Measurements from ENCODE around the gene NOD1. TPM values are rescaled to one million over a fixed set of nuclear protein-coding genes. Genes with fewer than 3 reads are reported as not detected.

The NOD1 gene
- total RNA-seq, 1 experiment from 2014 or later, result 7.0 TPM

DNA sequence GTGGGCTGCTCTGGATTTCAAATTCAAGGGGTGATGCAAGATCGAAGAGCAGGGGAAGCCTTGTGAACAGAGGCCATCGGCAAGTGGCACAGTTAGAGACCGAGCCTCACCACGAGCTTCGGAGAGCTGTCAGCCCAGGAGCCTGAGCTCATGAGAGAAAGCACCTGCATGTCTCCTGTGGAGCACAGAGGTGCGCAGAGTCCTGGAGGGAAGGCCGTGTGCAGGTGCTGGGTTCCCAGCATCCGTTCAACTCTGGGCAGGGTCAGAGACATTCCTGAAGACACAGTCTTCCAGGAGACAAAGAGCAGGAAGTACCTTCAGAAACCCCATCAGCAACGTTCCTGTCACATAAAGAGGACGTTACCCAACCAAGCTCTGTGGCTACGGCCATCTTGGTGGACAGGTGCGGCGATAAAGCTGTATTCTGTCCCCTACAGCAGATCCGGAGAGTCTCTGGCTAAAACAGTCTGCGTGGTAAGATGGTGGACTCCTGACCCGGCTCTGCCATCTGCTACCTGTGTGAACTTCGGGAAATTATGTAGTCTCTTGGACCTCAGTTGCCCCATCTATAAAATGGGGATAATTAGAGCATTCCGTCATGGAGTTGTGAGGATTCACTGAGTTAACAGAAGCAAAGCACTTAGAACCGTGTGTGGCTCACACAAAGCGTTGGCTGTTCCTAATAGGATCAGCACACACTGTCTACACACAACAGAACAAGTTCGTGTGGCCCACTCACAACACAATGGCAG, 40.6 kb downstream of the NOD1 start:
- H3K9me3 Mint-ChIP-seq (ENCODE audit: unreplicated experiment), result peaks cover 6% of the 10 kb centered on the region
- no TSS peak for BruUV-seq (replicated peaks)
- Histone ChIP-seq H3K9me3 (no peaks in the 10 kb centered on the region), H3K4me1 (no peaks in the 10 kb centered on the region), H3K27me3 (replicated peaks; ENCODE audit: control insufficient read depth, insufficient read depth, low read length) (no peaks in the 10 kb centered on the region), H3K36me3 (ENCODE audit: control insufficient read depth, insufficient read depth, low read length) (no peaks in the 10 kb centered on the region; the same call in 1 of the 2 replicates), H3K4me3 (ENCODE audit: low read depth, low read length) (no peak overlapping the region)
- H3K27ac Mint-ChIP-seq (ENCODE audit: unreplicated experiment), result no peak overlapping the region
- POLR2A ChIA-PET, result no interaction called here
- TF ChIP-seq, protein P1, sequence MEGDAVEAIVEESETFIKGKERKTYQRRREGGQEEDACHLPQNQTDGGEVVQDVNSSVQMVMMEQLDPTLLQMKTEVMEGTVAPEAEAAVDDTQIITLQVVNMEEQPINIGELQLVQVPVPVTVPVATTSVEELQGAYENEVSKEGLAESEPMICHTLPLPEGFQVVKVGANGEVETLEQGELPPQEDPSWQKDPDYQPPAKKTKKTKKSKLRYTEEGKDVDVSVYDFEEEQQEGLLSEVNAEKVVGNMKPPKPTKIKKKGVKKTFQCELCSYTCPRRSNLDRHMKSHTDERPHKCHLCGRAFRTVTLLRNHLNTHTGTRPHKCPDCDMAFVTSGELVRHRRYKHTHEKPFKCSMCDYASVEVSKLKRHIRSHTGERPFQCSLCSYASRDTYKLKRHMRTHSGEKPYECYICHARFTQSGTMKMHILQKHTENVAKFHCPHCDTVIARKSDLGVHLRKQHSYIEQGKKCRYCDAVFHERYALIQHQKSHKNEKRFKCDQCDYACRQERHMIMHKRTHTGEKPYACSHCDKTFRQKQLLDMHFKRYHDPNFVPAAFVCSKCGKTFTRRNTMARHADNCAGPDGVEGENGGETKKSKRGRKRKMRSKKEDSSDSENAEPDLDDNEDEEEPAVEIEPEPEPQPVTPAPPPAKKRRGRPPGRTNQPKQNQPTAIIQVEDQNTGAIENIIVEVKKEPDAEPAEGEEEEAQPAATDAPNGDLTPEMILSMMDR (IDR thresholded peaks at IDR 0.05; ENCODE audit: insufficient read depth in 1 of 2, low read depth in 1 of 2, low read length in 1 of 2, severe bottlenecking in 1 of 2, unreplicated experiment in 1 of 2), result no peak
- H3K4me1 Mint-ChIP-seq (ENCODE audit: low read depth, unreplicated experiment), result no peaks in the 10 kb centered on the region
- intact Hi-C loops (cut with micrococcal nuclease; ENCODE audit: unreplicated experiment), result no loop called here
- CTCF ChIA-PET, result no interaction called here
- H3K27me3 Mint-ChIP-seq (ENCODE audit: insufficient read depth, unreplicated experiment), result no peaks in the 10 kb centered on the region
- H3K4me3 Mint-ChIP-seq (ENCODE audit: unreplicated experiment), result no peak overlapping the region
- DNase-seq, result no peak
- H3K36me3 Mint-ChIP-seq (ENCODE audit: insufficient read depth, unreplicated experiment), result no peaks in the 10 kb centered on the region

DNA sequence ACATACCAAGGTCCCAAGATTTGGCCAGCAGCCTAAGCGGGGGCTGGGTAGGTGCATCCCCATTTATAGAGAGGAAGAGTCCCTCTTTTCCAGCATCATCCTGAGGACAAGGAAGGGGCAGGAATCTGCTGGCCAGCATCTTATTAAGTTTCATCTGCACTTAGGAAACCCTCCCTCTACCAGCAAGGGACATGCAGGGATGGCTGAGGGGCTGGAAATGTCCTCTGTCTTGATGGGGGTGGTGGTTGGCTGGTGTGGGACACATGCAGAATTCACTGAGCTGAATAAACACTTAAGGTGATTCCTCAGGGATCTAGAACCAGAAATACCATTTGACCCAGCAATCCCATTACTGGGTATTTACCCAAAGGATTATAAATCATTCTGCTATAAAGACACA, 42.1 kb downstream of the NOD1 start:
- TF ChIP-seq, protein P1 (IDR thresholded peaks at IDR 0.05; ENCODE audit: insufficient read depth in 1 of 2, low read depth in 1 of 2, low read length in 1 of 2, severe bottlenecking in 1 of 2, unreplicated experiment in 1 of 2), result no peak
- Histone ChIP-seq H3K4me3 (ENCODE audit: low read depth, low read length) (no peak overlapping the region), H3K27me3 (replicated peaks; ENCODE audit: control insufficient read depth, insufficient read depth, low read length) (no peaks in the 10 kb centered on the region), H3K9me3 (no peaks in the 10 kb centered on the region), H3K36me3 (ENCODE audit: control insufficient read depth, insufficient read depth, low read length) (no peaks in the 10 kb centered on the region; the same call in 1 of the 2 replicates), H3K4me1 (no peaks in the 10 kb centered on the region)
- POLR2A ChIA-PET, result no interaction called here
- intact Hi-C loops (cut with micrococcal nuclease; ENCODE audit: unreplicated experiment), result no loop called here
- no peak overlapping the region for H3K4me3 Mint-ChIP-seq (ENCODE audit: unreplicated experiment)
- H3K9me3 Mint-ChIP-seq (ENCODE audit: unreplicated experiment), result peaks cover 6% of the 10 kb centered on the region
- no peak overlapping the region for H3K27ac Mint-ChIP-seq (ENCODE audit: unreplicated experiment)
- CTCF ChIA-PET, result no interaction called here
- no peaks in the 10 kb centered on the region for H3K4me1 Mint-ChIP-seq (ENCODE audit: low read depth, unreplicated experiment)
- no peaks in the 10 kb centered on the region for H3K36me3 Mint-ChIP-seq (ENCODE audit: insufficient read depth, unreplicated experiment)
- BruUV-seq (replicated peaks), result no TSS peak
- DNase-seq, result no peak
- no peaks in the 10 kb centered on the region for H3K27me3 Mint-ChIP-seq (ENCODE audit: insufficient read depth, unreplicated experiment)

DNA sequence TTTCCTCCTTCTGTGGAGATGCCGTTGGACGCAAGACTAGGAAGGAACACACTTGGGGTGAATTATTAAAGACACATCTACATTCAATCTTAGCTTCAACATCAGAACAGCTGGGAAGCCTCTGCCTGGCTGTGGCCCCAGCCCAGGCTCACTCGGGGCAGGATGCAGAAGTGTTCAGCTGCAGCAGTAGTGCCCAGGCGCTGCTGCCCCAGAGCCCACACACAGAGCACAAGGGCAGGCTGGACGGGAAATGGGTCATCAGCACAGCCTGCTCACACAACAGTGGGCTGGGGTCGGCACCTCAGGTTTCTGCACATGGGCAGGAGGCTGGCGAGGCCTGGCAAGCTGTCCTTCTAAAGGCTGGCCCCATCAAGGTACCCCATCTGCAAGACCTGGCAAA, 42.5 kb downstream of the NOD1 start:
- Mint-ChIP-seq H3K4me3 (ENCODE audit: unreplicated experiment) (no peak overlapping the region), H3K4me1 (ENCODE audit: low read depth, unreplicated experiment) (no peaks in the 10 kb centered on the region), H3K27ac (ENCODE audit: unreplicated experiment) (no peak overlapping the region), H3K9me3 (ENCODE audit: unreplicated experiment) (peaks cover 6% of the 10 kb centered on the region), H3K36me3 (ENCODE audit: insufficient read depth, unreplicated experiment) (no peaks in the 10 kb centered on the region), H3K27me3 (ENCODE audit: insufficient read depth, unreplicated experiment) (no peaks in the 10 kb centered on the region)
- Histone ChIP-seq H3K27me3 (replicated peaks; ENCODE audit: control insufficient read depth, insufficient read depth, low read length) (no peaks in the 10 kb centered on the region), H3K4me1 (no peaks in the 10 kb centered on the region), H3K4me3 (ENCODE audit: low read depth, low read length) (no peak overlapping the region), H3K9me3 (no peaks in the 10 kb centered on the region), H3K36me3 (ENCODE audit: control insufficient read depth, insufficient read depth, low read length) (no peaks in the 10 kb centered on the region; the same call in 1 of the 2 replicates)
- intact Hi-C loops (cut with micrococcal nuclease; ENCODE audit: unreplicated experiment), result no loop called here
- DNase-seq, result no peak
- CTCF ChIA-PET, result no interaction called here
- POLR2A ChIA-PET, result no interaction called here
- no TSS peak for BruUV-seq (replicated peaks)
- TF ChIP-seq, protein P1 (IDR thresholded peaks at IDR 0.05; ENCODE audit: insufficient read depth in 1 of 2, low read depth in 1 of 2, low read length in 1 of 2, severe bottlenecking in 1 of 2, unreplicated experiment in 1 of 2), result no peak
